ENCODE data around the gene KLF7.

- TF ChIP-seq CTCF (IDR thresholded peaks at IDR 0.05; ENCODE audit: insufficient read depth, low read length, poor library complexity, severe bottlenecking) (no peak), EZH2phosphoT487 (conservative IDR thresholded peaks at IDR 0.05; ENCODE audit: low read length) (no peak)
These were observed 9.1 kb downstream of the KLF7 start for GRCh38 chr2:207156451-207157161.
